HG03025 (cell line): ENCODE measurements around the gene GDI2.
"Not testable (repeated sequence)": the region's sequence is repeated elsewhere in the genome, so short reads cannot be mapped to it uniquely, and the experiment has no call there.

Source experiments
- ATAC-seq: cut with Tn5 transposase; IDR thresholded peaks from one replicate; pipeline ENCODE4 v1.9.1; 2021; ENCODE audit warnings: mild to moderate bottlenecking, moderate library complexity; ENCODE audit not compliant: unreplicated experiment, low FRiP score

Gene GDI2

DNA sequence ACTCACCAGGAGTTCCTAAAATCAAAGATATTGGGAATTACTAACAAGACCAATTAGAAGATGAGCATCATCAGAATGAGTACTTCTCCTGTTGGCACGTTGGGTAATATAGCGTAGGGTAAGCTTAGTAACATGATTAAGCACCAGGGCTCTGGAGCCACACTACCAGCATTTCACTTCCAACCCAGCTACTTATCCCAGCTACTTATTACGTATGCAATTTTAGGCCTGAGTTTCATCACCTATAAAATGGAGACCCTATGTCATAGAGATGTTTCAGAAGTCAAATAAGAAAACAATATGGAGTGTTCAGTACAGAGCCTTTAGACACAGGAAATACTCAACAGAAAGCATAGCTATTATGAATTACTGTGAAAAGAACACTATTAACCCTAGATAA lies 19.0 kb downstream of the GDI2 start:
- ATAC-seq = no peak

DNA sequence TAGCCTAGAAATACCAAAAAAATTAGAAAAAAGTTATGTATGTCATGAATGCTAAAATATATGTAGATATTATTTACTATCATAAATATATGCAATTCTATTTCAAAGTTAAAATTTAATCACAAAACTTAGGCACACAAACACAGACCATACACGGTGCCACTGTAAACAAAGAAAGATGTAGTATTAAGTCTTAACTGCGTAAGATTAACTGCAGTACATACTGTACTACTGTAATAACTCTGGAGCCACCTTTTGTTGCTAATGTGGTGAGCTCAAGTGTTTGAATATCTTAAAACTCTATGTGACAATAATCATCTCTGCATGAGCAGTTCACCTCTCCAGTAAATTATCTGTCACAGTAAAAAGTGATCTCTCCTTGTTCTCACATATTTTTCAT lies 23.6 kb downstream of the GDI2 start:
- ATAC-seq = no peak

DNA sequence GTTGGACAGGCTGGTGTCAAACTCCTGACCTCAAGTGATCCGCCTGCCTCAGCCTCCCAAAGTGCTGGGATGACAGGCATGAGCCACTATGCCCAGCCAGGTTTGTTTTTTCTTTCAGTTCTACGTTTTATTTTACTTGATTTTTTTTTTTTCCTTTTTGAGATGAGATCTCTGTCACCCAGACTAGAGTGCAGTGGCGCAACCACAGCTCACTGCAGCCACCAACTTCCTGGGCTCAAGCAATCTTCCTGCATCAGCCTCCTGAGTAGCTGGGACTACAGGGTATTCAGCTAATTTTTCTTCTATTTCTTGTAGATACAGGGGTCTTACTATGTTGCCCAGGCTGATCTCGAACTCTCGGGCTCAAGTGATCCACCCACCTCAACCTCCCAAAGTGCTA lies 24.3 kb downstream of the GDI2 start:
- no peak for ATAC-seq

DNA sequence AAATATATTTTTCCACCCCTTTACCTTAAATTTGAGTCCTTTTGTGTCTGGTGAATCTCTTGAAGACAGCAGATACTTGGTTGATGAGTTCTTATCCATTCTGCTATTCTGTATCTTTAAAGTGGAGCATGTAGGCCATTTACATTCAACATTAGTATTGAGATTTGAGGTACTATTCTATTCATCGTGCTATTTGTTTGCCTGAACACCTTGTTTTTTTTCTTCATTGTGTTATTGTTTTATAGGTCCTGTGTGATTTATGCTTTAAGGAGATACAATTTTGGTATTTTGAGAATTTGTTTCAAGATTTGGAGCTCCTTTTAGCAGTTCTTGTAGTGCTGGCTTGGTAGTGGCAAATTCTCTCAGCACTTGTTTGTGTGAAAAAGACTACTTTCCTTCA lies 29.9 kb downstream of the GDI2 start:
- no peak for ATAC-seq

DNA sequence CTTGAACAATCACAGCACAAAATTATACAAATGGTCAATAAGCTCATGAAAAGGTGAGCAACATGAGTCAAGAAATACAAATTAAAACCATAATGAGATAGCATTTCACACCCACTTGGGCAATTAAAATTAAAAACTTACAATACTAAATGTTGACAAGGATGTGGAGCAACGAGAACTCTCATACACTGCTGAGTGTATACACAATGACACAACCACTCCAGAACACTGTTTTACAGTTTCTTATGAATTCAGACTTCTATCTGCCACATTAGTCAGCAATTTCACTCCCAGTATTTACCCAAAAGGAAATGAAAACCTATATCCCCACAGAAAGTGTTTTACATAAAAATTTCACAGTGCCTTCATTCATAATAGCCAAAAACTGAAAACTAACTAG lies 31.1 kb downstream of the GDI2 start:
- no peak for ATAC-seq

DNA sequence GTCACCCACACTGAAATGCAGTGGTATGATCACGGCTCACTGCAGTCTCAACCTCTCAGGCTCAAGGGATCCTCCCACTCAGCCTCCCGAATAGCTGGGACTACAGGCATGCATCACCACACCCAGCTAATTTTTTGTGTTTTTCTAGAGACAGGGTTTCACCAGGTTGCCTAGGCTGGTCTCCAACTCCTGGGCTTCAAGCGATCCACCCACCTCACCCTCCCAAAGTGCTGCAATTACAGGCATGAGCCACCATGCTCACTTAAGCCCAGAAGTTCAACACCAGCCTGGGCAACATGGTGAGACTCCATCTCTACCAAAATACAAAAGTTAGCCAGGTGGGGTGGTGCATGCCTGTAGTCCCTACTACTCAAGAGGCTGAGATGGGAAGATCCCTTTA lies 33.5 kb downstream of the GDI2 start:
- ATAC-seq = no peak

DNA sequence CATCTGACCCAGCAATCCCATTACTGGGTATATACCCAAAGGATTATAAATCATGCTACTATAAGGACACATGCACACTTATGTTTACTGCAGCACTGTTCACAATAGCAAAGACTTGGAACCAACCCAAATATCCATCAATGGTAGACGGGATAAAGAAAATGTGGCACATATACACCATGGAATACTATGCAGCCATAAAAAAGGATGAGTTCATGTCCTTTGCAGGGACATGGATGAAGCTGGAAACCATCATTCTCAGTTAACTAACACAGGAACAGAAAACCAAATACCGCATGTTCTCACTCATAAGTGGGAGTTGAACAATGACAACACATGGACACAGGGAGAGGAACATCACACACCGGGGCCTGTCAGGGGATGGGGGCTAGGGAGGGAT lies 35.5 kb downstream of the GDI2 start:
- not testable (repeated sequence) for ATAC-seq

DNA sequence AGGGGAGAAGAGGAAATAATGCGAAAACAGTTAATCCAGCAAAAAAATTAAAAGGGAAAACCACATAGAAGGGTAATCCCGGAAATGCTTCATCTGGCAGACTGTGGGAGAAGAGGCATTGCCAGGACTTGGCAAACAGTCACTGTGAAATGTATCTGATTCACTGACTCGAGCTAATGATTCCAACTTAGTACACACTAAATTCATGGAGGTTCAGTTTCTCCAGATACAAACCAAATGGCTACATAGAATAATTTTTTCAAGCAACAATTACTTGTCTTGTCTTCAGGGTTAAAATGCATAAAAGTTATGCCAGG lies 36.4 kb downstream of the GDI2 start:
- ATAC-seq = no peak

DNA sequence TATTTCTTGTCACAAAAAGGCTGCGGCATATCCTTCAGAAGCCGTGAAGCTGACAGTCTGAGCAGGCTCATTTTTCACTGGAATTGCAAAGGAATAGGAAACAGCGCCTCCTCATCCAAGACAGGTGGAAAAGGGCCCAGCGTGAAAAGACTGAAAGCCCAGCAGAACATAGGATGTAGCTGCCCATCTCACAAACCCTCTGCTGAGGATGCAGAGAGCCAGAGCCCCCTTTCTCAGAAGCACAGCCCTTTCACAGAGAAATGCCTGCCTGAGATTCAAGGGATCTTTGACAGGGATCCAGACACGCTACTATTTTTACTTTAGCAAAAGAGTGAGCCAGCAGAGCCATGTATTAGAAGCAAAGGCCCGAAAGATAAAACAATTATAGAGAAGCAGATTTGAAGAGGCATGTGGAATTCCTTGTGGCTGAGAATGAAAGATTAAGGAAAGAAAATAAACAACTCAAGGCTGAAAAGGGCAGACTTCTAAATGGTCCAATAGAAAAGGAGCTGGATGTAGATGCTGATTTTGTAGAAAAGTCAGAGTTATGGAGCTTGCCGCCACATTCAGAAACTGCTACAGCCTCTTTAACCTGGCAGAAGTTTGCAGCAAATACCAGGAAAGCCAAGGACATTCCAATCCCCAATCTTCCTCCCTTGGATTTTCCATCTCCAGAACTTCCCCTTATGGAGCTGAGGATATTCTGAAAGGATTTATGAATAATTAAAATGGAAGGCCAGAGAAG lies 36.9 kb downstream of the GDI2 start:
- ATAC-seq = no peak

DNA sequence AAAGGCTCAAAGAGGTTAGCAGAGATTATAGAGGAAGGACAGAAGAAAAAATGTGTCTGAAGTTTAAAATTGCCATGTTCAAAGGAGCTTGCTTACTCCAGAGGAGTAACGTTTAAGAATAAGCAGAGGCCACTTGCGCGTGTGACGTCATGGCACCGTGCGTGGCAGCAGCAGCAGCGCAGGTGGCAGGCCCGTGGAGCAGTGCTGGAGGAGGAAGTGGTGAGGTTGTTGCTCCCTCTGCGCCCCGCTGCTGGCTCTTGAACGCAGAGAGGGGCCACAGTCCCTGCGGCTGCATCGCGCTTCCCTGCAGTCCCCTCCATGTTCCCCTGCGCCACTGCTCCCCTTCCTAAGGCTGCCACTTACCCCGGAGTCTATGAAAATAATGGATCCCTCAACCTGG lies 37.5 kb downstream of the GDI2 start:
- ATAC-seq = no peak

DNA sequence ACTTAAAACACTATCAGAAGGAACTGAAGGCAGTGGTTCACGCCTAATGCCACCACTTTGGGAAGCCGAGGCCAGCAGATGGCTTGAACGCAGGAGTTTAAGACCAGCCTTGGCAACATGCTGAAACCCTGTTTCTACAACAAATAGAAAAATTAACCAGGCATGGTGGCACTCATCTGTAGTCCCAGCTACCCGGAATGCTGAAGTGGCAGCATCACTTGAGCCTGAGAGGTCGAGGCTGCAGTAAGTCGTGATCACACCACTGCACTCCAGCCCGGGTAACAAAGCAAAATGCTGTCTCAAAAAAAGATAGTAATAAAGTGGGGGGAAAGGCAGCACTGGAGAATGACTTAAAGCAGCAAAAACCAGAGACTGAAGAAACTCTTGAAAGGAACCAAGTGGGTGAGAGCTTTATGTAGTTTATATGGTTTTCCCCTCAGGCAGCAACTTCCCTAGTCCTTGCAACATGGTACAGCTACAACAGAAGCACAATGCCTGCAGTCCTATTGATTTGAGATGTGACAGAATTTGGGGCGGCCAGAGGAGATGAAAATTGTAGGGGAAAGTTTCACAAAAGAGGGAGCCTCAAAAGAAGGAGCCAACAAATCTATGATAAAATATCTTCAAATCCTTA lies 38.1 kb downstream of the GDI2 start:
- no peak for ATAC-seq

DNA sequence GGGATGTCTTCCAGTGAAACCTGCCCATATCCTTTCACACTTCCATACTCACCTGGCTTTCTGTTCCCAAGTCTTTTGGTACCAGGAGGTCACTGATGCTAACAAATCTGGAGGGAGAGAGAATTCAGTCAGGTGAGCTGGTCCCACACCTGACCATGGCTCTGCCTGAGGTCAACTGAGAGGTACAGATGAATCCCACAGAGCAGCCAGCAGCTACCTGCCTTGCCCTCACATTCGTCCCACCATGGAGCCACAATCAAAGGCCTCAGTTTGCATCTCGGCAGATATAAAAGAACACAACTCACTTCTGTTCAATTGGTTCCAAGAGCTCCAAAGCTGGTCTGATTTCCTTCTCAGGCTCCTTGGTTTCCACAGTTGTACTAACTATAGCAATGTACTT lies 47.0 kb downstream of the GDI2 start:
- ATAC-seq = no peak

DNA sequence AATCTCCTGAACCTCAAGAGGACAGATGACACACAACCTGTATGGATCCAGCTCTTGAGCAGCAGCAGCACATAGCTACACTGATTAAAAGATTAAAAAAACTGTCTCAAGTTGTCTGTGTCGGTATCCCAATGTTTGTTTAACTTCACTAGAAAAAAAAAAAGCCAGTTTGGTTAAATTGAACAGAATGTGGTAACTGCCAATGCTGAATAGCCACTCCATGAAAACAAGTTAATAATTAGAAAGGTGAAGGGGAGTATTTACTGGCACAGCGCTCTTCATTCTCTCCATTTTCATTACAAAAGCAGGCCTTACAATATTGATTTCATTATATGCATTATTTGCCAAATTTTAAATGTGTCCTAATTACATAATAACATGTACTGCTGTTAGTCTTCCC lies 47.6 kb downstream of the GDI2 start:
- no peak for ATAC-seq

DNA sequence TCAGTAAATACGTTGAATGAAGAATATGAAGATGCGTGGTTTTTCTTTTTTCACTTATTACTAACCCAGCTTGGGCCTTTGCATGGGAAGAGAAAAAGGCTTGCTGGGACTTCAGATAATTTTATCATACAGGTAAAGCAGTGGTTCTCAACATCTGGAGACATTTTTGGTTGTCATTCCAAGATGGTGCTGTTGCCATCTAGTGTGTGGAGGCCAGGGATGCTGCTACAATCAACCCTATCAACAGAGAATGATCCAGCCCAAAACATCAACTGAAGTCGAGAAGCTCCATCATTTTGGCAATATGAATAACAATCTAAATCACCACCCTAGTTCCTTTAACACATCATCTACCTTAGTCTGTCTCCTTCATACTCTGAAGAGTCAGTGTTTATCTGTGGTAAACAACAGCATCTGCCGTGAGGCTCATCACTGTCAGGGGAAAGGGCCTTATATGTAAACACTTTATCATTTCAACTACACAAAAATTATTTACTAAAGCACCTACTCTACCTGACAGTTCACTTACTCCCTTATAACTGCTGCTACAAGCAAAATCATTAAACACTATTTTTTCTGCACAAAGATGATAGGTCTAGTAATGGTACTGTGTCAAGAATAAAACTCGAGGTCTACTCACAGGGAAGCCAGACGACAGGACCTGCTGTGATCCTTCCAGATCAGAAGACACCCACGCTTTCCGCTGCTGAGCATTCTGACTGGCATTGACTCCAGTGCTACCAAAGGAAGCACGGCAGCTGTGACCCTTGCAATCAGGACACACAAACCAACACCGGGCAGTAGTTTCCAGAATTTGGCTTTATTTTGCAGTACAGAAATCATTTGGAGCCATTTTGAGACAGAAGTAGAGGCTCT lies 48.6 kb downstream of the GDI2 start:
- ATAC-seq = no peak

DNA sequence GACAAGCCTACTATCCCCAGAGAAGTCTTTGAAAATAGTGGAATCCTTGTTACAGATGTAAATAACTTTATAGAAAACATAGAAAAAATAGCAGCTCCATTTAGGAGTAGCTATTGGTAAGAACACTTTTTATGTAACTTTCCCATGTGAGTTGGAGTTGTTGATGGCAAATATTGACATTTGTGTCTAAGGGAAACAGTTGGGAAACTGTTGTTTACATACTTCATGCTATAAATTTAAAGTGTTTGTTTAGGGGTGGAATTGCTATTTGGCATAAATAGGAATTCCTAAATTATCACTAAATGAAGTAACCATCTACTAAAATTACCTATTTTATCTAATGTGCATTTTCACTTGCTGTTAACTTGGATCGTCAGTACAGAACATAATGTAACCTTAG lies 50.7 kb downstream of the GDI2 start:
- no peak for ATAC-seq

DNA sequence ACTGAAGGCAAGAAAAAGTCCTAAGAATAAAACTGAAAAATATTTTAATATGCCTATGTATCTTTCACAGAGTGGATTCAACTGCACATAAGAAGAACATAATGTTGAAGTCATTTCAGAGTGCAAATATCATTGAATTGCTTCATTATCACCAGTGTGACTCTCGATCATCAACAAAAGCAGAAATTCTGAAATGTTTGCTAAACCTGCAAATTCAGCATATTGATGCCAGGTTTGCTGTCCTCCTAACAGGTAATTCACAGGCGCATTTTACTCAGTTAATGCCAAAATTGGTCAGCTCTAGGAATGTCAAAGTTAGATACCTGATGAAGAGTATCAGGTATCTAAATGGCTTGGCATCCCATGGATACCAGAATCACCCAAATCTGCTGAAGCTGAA lies 52.0 kb downstream of the GDI2 start:
- no peak for ATAC-seq

DNA sequence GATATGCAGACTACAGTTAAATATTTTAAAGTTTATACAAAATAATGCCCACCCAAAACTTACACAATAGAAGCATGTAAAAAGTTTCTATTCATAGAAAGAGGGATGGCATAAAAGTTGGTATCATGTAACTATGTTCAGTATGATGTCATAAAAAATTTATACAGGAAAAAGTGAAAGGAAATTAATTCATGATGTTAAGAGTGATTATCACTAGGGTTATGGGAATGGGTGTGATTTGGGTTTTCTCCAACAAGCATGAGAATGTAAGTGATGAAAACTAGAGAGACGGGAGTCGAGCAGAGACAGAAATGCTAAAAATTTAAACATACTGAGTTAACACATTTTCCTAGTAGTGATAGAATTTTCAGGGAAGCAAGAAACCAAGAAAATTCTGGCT lies 52.7 kb downstream of the GDI2 start:
- no peak for ATAC-seq

DNA sequence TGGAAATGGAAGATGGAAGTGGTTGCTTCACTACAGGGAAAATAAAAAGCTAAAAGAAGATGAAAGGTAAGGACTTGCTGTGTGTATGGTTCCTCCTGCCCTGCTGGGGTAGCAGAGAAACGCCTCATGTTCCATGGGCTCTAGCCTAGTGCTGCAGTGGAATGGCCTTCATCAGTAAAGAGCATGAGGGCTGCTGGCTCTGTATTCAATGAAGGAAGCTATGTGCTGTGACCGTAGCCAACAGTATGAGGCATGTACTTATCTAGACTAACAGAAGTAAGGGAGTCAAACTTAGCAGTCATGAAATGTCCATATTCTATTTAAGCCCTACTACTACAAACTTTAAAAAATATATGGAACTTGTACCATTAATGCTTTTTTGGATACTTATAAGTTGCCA lies 54.3 kb downstream of the GDI2 start:
- ATAC-seq = no peak

DNA sequence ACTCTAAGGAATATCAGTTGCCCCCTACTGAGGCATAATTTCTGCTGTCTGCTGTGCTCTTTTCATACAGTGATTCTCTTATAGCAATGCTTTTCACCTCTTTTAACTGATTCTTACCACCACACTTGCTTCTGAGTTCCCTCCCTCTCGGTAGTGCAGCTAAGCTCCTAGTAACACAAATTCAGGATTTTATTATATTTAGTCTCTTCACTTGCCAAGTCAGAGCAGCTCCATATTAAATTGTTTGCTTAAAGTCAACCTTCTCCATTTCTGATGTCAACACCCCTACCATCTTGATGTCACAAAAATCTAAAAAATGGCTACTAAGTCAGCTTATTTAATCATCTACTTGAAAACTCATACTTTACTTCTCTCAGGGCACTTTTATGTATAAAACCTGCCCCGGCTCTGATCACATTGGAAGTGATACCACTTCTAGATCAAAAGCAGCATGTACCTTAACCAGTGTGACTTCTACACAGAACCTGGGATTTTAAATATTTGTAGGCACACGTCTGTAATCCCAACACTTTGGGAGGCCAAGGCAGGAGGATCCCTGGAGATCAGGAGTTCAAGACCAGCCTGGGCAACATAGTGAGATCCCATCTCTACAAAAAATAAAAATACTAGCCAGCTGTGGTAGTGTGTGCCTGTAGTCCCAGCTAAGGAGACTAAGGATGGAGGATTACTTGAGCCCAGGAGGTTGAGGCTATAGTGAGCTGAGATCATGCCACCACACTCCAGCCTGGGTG lies 55.3 kb downstream of the GDI2 start:
- ATAC-seq = no peak

DNA sequence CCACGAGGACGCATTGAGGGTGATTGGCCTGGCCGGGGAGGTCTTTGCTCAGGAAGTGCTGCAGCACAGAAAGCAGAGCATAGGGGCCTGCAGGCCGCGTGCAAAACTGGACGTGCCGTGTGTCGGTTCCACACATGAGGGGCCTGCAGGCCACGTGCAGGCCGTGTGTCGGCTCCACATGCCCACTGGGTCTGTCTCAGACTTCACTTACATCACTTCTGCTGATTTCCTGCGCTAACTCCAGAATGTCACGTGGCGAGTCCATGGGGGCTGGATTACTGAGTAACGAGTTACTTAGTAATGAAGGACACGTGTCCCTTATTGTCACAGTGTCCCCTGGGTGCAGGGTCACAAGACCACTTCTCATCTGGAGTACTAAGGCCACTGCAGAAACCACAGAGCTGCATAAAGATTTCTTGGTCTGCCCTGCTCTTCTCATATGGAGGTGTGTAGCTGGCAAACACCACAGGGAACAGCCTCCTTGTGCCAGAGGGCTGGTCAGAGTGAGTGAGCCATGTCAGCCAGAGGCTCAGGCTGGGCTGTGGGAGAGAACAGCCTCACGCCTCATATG lies 60.8 kb downstream of the GDI2 start:
- ATAC-seq = no peak
